Stimulated activated CD8-positive, alpha-beta memory T cell treated with anti-CD3 and anti-CD28 coated beads, Interleukin-4, amount 100 ng/mL, for 24 hours (primary cell): ENCODE data around the gene RAP2A.

Experiments used
- DNase-seq: peaks from one replicate; pipeline ENCODE4 v3.0.0-alpha.2; 2020; ENCODE audit warnings: low read depth

RAP2A gene

GRCh38 chr13:97495678-97496077 lies 61.7 kb downstream of the RAP2A start:
- DNase-seq: no peak

DNA sequence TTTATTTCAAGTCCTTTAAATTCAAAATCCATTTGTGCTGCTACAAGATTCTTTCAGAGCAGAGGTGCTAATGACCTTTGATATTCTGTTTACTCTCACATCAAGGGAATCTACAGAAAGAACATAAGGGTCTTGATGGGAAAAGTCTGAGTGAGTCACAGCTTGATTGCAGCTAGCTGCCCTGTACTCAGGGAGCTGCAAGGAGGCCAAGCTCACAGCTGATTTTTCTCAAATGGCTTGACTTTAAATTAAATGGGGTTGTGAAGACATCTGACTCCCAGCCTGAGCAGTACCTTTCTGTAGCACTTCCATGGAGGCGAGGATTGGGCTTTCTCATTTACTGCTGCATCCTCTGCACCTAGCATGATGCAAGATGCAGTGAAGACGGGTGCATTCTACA lies 62.5 kb downstream of the RAP2A start:
- no peak for DNase-seq

DNA sequence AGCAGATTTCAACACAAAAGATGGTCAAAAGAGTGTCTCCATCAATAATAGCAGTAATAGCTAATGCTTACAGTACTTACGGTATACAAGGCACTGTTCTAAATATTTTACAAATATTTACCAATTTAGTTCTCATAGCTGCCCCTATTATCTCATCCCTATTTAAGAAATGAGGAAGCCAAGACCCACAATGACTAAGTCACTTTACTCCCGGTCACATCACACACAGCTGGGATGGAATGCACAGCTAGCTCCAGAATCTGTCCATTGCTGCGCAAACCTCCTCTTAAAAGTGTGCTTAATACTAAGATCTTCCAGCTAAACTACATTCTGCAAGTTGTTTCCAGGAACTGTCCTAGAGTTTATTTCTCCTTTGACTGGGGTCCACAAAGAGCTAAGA lies 63.4 kb downstream of the RAP2A start:
- DNase-seq: no peak

DNA sequence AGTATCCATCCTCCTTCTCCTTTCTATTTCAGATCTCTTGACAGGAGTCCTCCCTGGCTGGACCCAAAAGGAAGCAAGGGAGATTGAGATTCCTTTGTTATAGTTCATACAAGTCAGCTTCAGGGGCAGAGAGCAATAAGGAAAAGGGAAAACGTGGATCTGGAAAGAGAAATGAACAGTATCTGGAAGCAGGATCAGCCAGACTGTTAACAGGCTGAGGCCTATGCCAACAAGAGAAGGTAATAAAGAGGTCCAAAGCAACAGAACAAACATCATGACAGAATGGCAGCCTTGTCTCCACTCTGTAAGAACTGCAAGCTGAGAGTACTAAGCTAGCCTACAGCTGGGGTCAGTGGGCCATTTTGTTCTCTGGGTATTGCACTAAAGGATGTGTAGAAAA lies 64.5 kb downstream of the RAP2A start:
- DNase-seq: no peak

GRCh38 chr13:97499181-97499580 lies 65.2 kb downstream of the RAP2A start:
- DNase-seq: no peak

DNA sequence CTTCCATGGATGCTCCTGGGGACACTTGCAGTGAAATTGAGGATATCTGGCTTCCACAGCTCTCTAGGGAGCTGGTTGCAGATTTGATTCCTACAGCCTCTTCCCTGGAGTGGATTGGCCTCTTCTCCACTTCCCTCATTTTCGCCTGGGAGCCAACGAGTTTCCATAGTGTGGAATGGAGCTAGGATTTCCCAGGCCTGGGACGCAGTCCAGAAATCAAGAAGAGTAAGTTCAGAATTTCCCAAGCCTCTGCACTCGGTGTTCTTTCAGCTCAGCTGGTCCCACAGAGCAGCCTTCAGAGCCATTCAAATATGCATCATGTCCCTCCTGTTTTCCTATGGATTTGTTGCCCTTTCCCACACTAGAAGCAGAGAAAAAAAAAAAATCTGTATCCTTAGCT lies 68.2 kb downstream of the RAP2A start:
- no peak for DNase-seq

- DNase-seq: no peak
These were observed 68.7 kb downstream of the RAP2A start for GRCh38 chr13:97502706-97503105.

DNA sequence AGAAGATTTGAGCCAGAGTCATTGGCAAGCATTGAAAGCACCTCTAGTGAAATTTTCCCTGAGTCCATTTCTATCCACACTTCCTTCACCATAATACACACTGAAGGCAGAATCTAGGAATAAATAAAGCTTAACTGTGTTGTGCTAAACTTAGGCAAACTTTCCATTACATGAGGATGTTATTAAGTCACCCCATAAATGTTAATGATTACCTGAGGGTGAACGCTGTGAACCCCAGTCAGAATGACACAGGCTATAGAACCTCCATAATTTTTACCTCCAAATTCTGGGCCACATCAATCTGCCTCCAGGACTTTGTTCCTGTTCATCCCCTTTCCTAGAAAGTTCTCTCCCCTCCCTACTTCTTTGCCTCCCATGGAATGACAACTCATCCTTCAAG lies 71.0 kb downstream of the RAP2A start:
- DNase-seq: no peak

GRCh38 chr13:97506511-97506910 lies 72.5 kb downstream of the RAP2A start:
- no peak for DNase-seq

GRCh38 chr13:97512732-97513131 lies 78.8 kb downstream of the RAP2A start:
- no peak for DNase-seq

DNA sequence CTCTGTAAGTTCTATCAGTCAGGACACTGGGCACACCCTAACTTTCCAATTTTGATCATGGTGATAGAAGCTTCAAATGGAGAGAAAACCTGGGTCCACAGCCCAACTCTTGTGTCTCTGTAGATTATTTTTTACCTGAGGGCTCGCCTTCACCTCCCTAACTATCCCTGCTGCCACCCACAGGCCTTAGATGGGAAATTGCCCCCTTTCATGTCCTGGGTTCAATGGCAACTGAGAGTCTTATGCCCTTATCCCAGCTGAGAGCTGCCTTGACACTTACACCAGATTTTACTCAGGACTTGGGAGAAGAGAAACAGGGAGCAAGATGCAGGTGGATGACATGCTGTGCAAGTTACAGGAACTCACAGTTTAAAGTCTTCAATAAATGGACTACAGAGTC lies 81.7 kb downstream of the RAP2A start:
- no peak for DNase-seq

DNA sequence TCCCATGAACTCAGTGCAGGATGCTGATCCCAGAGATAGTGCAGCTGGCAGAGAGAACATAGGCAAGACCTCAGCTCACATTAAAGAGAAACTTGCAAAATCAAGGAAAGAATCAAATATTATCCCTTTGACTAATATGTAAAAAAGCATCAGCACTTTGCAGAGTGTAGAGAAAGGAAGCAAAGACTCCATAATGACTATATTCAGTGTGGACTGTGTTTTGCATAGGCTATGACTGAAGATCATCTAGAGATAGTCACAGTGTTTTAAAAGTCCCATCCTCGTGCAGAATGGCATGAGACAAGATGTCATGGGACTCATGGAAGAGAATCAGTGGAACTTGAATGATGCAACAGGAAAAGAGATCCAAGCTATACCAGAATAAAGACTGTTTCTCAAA lies 84.0 kb downstream of the RAP2A start:
- DNase-seq: no peak
